ENCODE measurements around the gene BBS2.

Gene BBS2

GRCh38 chr16:56534847-56535383, 15.1 kb upstream of the BBS2 start:
- no CpG with 5 or more reads among the region's 8 CpGs for WGBS, 2 donors (ENCODE audit: extremely low coverage in 2 of 2, insufficient read length in 2 of 2, insufficient replicate concordance in 1 of 2)
- no peak overlapping the region for H2AFZ ChIP-seq (ENCODE audit: low read length)
- peak overlapping the region; percentile 64 for H2BK12ac ChIP-seq (ENCODE audit: low read length)
- H3K9me3 ChIP-seq (replicated peaks in 1 of 2; ENCODE audit: control insufficient read depth in 2 of 2, insufficient read depth in 1 of 2, low read depth in 1 of 2, low read length in 2 of 2), result peaks cover 0 to 2% of the 10 kb centered on the region in 2 donors
- H3K23ac ChIP-seq (ENCODE audit: low read depth, low read length, poor library complexity), result no peak overlapping the region
- H2BK5ac ChIP-seq (ENCODE audit: low read length), result no peak overlapping the region
- no peak overlapping the region for H3K18ac ChIP-seq (ENCODE audit: low read length)
- no peak overlapping the region for H4K8ac ChIP-seq (ENCODE audit: low read depth, low read length)
- H2BK120ac ChIP-seq (ENCODE audit: low read depth, low read length), result no peak overlapping the region
- peaks cover 0 to 1% (median 0%) of the 10 kb centered on the region in 3 experiments for H3K27me3 ChIP-seq (ENCODE audit: control insufficient read depth in 3 of 3, insufficient read depth in 3 of 3, low read depth in 1 of 3, low read length in 3 of 3)
- no peak overlapping the region for H2BK15ac ChIP-seq (ENCODE audit: low read length)
- no peaks in the 10 kb centered on the region for H3K36me3 ChIP-seq (replicated peaks in 1 of 2; ENCODE audit: control insufficient read depth in 2 of 2, insufficient read depth in 2 of 2, low read length in 2 of 2)
- H3K9ac ChIP-seq (ENCODE audit: low read depth, low read length, poor library complexity), result no peak overlapping the region
- no peak overlapping the region for H2AK5ac ChIP-seq (ENCODE audit: low read depth, low read length)
- peak overlapping the region in 1 of 2 donors; percentile 69 for H3K4me3 ChIP-seq (ENCODE audit: low read length in 2 of 2)
- no peak overlapping the region for H3K4ac ChIP-seq (ENCODE audit: low read length)
- H3K14ac ChIP-seq (ENCODE audit: low read length), result no peak overlapping the region
- no peaks in the 10 kb centered on the region for H3K4me1 ChIP-seq (ENCODE audit: control insufficient read depth in 2 of 2, insufficient read depth in 1 of 2, low read depth in 1 of 2, low read length in 2 of 2)
- H3K4me2 ChIP-seq (ENCODE audit: insufficient read depth, low read length, poor library complexity, severe bottlenecking), result no peak overlapping the region
- no peaks in the 10 kb centered on the region for H3K79me1 ChIP-seq (ENCODE audit: low read depth, low read length)
- no peak overlapping the region for H3K27ac ChIP-seq (replicated peaks; ENCODE audit: low read length)
- DNase-seq (ENCODE audit: low spot score), result no peak
- no peak overlapping the region for H4K91ac ChIP-seq (ENCODE audit: low read depth, low read length, poor library complexity)

GRCh38 chr16:56532714-56533113, 12.9 kb upstream of the BBS2 start:
- no peak for DNase-seq (ENCODE audit: low spot score)
- H3K79me1 ChIP-seq (ENCODE audit: low read depth, low read length), result no peaks in the 10 kb centered on the region
- WGBS, 2 donors (ENCODE audit: extremely low coverage in 2 of 2, insufficient read length in 2 of 2, insufficient replicate concordance in 1 of 2), result no CpG with 5 or more reads among the region's 4 CpGs

GRCh38 chr16:56530872-56531271, 11.0 kb upstream of the BBS2 start:
- Histone ChIP-seq H2BK5ac (ENCODE audit: low read length) (no peak overlapping the region), H2BK12ac (ENCODE audit: low read length) (no peak overlapping the region), H3K4me2 (ENCODE audit: insufficient read depth, low read length, poor library complexity, severe bottlenecking) (no peak overlapping the region), H2BK15ac (ENCODE audit: low read length) (no peak overlapping the region), H3K4me1 (ENCODE audit: control insufficient read depth in 2 of 2, insufficient read depth in 1 of 2, low read depth in 1 of 2, low read length in 2 of 2) (no peaks in the 10 kb centered on the region), H3K27me3 (ENCODE audit: control insufficient read depth in 3 of 3, insufficient read depth in 3 of 3, low read depth in 1 of 3, low read length in 3 of 3) (peaks cover 0 to 28% (median 4%) of the 10 kb centered on the region in 3 experiments), H3K9me3 (replicated peaks in 1 of 2; ENCODE audit: control insufficient read depth in 2 of 2, insufficient read depth in 1 of 2, low read depth in 1 of 2, low read length in 2 of 2) (peaks cover 0 to 2% of the 10 kb centered on the region in 2 donors), H3K4me3 (ENCODE audit: low read length in 2 of 2) (no peak overlapping the region), H3K36me3 (replicated peaks in 1 of 2; ENCODE audit: control insufficient read depth in 2 of 2, insufficient read depth in 2 of 2, low read length in 2 of 2) (no peaks in the 10 kb centered on the region), H2AK5ac (ENCODE audit: low read depth, low read length) (no peak overlapping the region), H4K8ac (ENCODE audit: low read depth, low read length) (no peak overlapping the region), H3K79me1 (ENCODE audit: low read depth, low read length) (no peaks in the 10 kb centered on the region), H3K18ac (ENCODE audit: low read length) (no peak overlapping the region), H3K9ac (ENCODE audit: low read depth, low read length, poor library complexity) (no peak overlapping the region), H4K91ac (ENCODE audit: low read depth, low read length, poor library complexity) (no peak overlapping the region), H2AFZ (ENCODE audit: low read length) (no peak overlapping the region), H3K23ac (ENCODE audit: low read depth, low read length, poor library complexity) (no peak overlapping the region), H3K27ac (replicated peaks; ENCODE audit: low read length) (no peak overlapping the region), H2BK120ac (ENCODE audit: low read depth, low read length) (no peak overlapping the region), H3K14ac (ENCODE audit: low read length) (no peak overlapping the region), H3K4ac (ENCODE audit: low read length) (no peak overlapping the region)
- no CpG with 5 or more reads among the region's 1 CpG for WGBS, 2 donors (ENCODE audit: extremely low coverage in 2 of 2, insufficient read length in 2 of 2, insufficient replicate concordance in 1 of 2)
- DNase-seq (ENCODE audit: low spot score), result no peak

More at GRCh38 chr16:56532714-56533113, 12.9 kb upstream of the BBS2 start:
- Histone ChIP-seq H3K4me1 (ENCODE audit: control insufficient read depth in 2 of 2, insufficient read depth in 1 of 2, low read depth in 1 of 2, low read length in 2 of 2) (no peaks in the 10 kb centered on the region), H3K36me3 (replicated peaks in 1 of 2; ENCODE audit: control insufficient read depth in 2 of 2, insufficient read depth in 2 of 2, low read length in 2 of 2) (no peaks in the 10 kb centered on the region), H3K4ac (ENCODE audit: low read length) (no peak overlapping the region), H4K8ac (ENCODE audit: low read depth, low read length) (no peak overlapping the region), H2BK12ac (ENCODE audit: low read length) (no peak overlapping the region), H2AFZ (ENCODE audit: low read length) (no peak overlapping the region), H2AK5ac (ENCODE audit: low read depth, low read length) (no peak overlapping the region), H3K27me3 (ENCODE audit: control insufficient read depth in 3 of 3, insufficient read depth in 3 of 3, low read depth in 1 of 3, low read length in 3 of 3) (peaks cover 0 to 13% (median 1%) of the 10 kb centered on the region in 3 experiments), H3K9ac (ENCODE audit: low read depth, low read length, poor library complexity) (no peak overlapping the region), H3K9me3 (replicated peaks in 1 of 2; ENCODE audit: control insufficient read depth in 2 of 2, insufficient read depth in 1 of 2, low read depth in 1 of 2, low read length in 2 of 2) (peaks cover 0 to 2% of the 10 kb centered on the region in 2 donors), H3K23ac (ENCODE audit: low read depth, low read length, poor library complexity) (no peak overlapping the region), H2BK15ac (ENCODE audit: low read length) (no peak overlapping the region), H4K91ac (ENCODE audit: low read depth, low read length, poor library complexity) (no peak overlapping the region), H2BK5ac (ENCODE audit: low read length) (no peak overlapping the region), H3K4me3 (ENCODE audit: low read length in 2 of 2) (no peak overlapping the region), H3K18ac (ENCODE audit: low read length) (no peak overlapping the region), H3K14ac (ENCODE audit: low read length) (no peak overlapping the region), H3K27ac (replicated peaks; ENCODE audit: low read length) (no peak overlapping the region), H3K4me2 (ENCODE audit: insufficient read depth, low read length, poor library complexity, severe bottlenecking) (no peak overlapping the region), H2BK120ac (ENCODE audit: low read depth, low read length) (no peak overlapping the region)

- Histone ChIP-seq H2BK120ac (ENCODE audit: low read depth, low read length) (no peak overlapping the region), H3K36me3 (replicated peaks in 1 of 2; ENCODE audit: control insufficient read depth in 2 of 2, insufficient read depth in 2 of 2, low read length in 2 of 2) (no peaks in the 10 kb centered on the region), H3K4ac (ENCODE audit: low read length) (no peak overlapping the region), H3K4me2 (ENCODE audit: insufficient read depth, low read length, poor library complexity, severe bottlenecking) (no peak overlapping the region), H3K27ac (replicated peaks; ENCODE audit: low read length) (no peak overlapping the region), H3K27me3 (ENCODE audit: control insufficient read depth in 3 of 3, insufficient read depth in 3 of 3, low read depth in 1 of 3, low read length in 3 of 3) (peaks cover 0 to 33% (median 3%) of the 10 kb centered on the region in 3 experiments), H3K14ac (ENCODE audit: low read length) (no peak overlapping the region), H3K4me1 (ENCODE audit: control insufficient read depth in 2 of 2, insufficient read depth in 1 of 2, low read depth in 1 of 2, low read length in 2 of 2) (peaks cover 0 to 1% of the 10 kb centered on the region in 2 donors), H3K18ac (ENCODE audit: low read length) (no peak overlapping the region), H3K4me3 (ENCODE audit: low read length in 2 of 2) (no peak overlapping the region), H4K8ac (ENCODE audit: low read depth, low read length) (no peak overlapping the region), H2BK12ac (ENCODE audit: low read length) (no peak overlapping the region), H2AK5ac (ENCODE audit: low read depth, low read length) (no peak overlapping the region), H3K9me3 (replicated peaks in 1 of 2; ENCODE audit: control insufficient read depth in 2 of 2, insufficient read depth in 1 of 2, low read depth in 1 of 2, low read length in 2 of 2) (no peaks in the 10 kb centered on the region), H4K91ac (ENCODE audit: low read depth, low read length, poor library complexity) (no peak overlapping the region), H2AFZ (ENCODE audit: low read length) (no peak overlapping the region), H2BK15ac (ENCODE audit: low read length) (no peak overlapping the region), H3K23ac (ENCODE audit: low read depth, low read length, poor library complexity) (no peak overlapping the region), H3K9ac (ENCODE audit: low read depth, low read length, poor library complexity) (no peak overlapping the region), H3K79me1 (ENCODE audit: low read depth, low read length) (no peaks in the 10 kb centered on the region), H2BK5ac (ENCODE audit: low read length) (no peak overlapping the region)
- WGBS, 2 donors (ENCODE audit: extremely low coverage in 2 of 2, insufficient read length in 2 of 2, insufficient replicate concordance in 1 of 2), result no CpG with 5 or more reads among the region's 9 CpGs
- no peak for DNase-seq (ENCODE audit: low spot score)
Measured at GRCh38 chr16:56525236-56525635, 5.4 kb upstream of the BBS2 start.

All from neuronal stem cell (in vitro differentiated cells).